CD14-positive monocyte (primary cell): ENCODE results near the gene HSPB8. TPM values are rescaled to one million over a fixed set of nuclear protein-coding genes. Genes with fewer than 3 reads are reported as not detected.

ENCODE experiments used
- DNase-seq, 3 donors: peaks; one replicate each; pipeline ENCODE4 v3.0.0-alpha.2; 2011 to 2022
- H2AFZ ChIP-seq: 2 replicates; pipeline ENCODE4 v1.6.0; 2012; ENCODE audit warnings: mild to moderate bottlenecking, low read depth, low read length, inconsistent platforms; ENCODE audit not compliant: insufficient read depth, poor library complexity, severe bottlenecking
- H3K27ac ChIP-seq, 2 donors: 1 replicate in 1 of 2; 2 replicates in 1 of 2; pipeline ENCODE4 v1.5.1; 2012 to 2013; ENCODE audit warnings: low read length in 2 of 2, control low read depth in 1 of 2, inconsistent platforms in 1 of 2, low read depth in 1 of 2, mild to moderate bottlenecking in 1 of 2
- H3K27me3 ChIP-seq, 2 donors: one replicate each; pipeline versions ENCODE4 v1.6.0 to v1.6.1; 2011 to 2013; ENCODE audit warnings: low read length in 2 of 2; ENCODE audit not compliant: control insufficient read depth in 2 of 2, insufficient read depth in 2 of 2
- H3K36me3 ChIP-seq, 2 donors: replicated peaks in 1 of 2; 1 replicate in 1 of 2; 2 replicates in 1 of 2; pipeline versions ENCODE4 v1.5.1 to v1.6.1; 2012 to 2013; ENCODE audit warnings: low read length in 2 of 2, control low read depth in 1 of 2, inconsistent platforms in 1 of 2, mild to moderate bottlenecking in 1 of 2; ENCODE audit not compliant: insufficient read depth in 2 of 2, control insufficient read depth in 1 of 2
- H3K4me1 ChIP-seq, 2 donors: 1 replicate in 1 of 2; 2 replicates in 1 of 2; pipeline versions ENCODE4 v1.5.1 to v1.6.1; 2012 to 2013; ENCODE audit warnings: low read length in 2 of 2, control low read depth in 1 of 2, inconsistent platforms in 1 of 2, mild to moderate bottlenecking in 1 of 2, moderate library complexity in 1 of 2; ENCODE audit not compliant: insufficient read depth in 2 of 2, control insufficient read depth in 1 of 2
- H3K4me2 ChIP-seq: replicated peaks from 2 replicates; pipeline ENCODE3; 2012; ENCODE audit warnings: low read length, moderate library complexity, mild to moderate bottlenecking; ENCODE audit not compliant: poor library complexity, severe bottlenecking; ENCODE audit errors: extremely low read depth
- H3K4me3 ChIP-seq, 3 experiments: fragments of 200-600 bp in 1 of 3; sonication (generic) in 1 of 3; replicated peaks in 1 of 3; 1 replicate in 2 of 3; 2 replicates in 1 of 3; pipeline ENCODE4 v1.5.1; 2011 to 2013; ENCODE audit warnings: low read length in 3 of 3, mild to moderate bottlenecking in 3 of 3, control low read depth in 2 of 3, low read depth in 2 of 3, inconsistent platforms in 1 of 3, moderate library complexity in 1 of 3
- H3K79me2 ChIP-seq: 2 replicates; pipeline ENCODE4 v1.6.0; 2012; ENCODE audit warnings: mild to moderate bottlenecking, control low read depth, inconsistent platforms, low read length, moderate library complexity; ENCODE audit not compliant: insufficient read depth
- H3K9ac ChIP-seq: 2 replicates; pipeline ENCODE4 v1.6.0; 2017; ENCODE audit warnings: low read length, mild to moderate bottlenecking; ENCODE audit not compliant: insufficient read depth, poor library complexity, severe bottlenecking
- H3K9me3 ChIP-seq, 2 donors: replicated peaks in 1 of 2; 1 replicate in 1 of 2; 2 replicates in 1 of 2; pipeline versions ENCODE4 v1.5.1 to v1.6.1; 2012 to 2013; ENCODE audit warnings: low read length in 2 of 2, control low read depth in 1 of 2; ENCODE audit not compliant: control insufficient read depth in 1 of 2, insufficient read depth in 1 of 2
- H4K20me1 ChIP-seq: 2 replicates; pipeline ENCODE4 v1.6.0; 2012; ENCODE audit warnings: mild to moderate bottlenecking, low read length, control low read depth, moderate library complexity; ENCODE audit not compliant: insufficient read depth
- H3K27ac Mint-ChIP-seq, 7 donors: one replicate each; pipeline ENCODE4 v1.8.0; 2020; ENCODE audit warnings: mild to moderate bottlenecking in 7 of 7, mixed read lengths in 7 of 7, moderate library complexity in 6 of 7, inconsistent platforms in 2 of 7
- H3K27me3 Mint-ChIP-seq, 3 donors: one replicate each; pipeline ENCODE4 v1.8.0; 2021 to 2022; ENCODE audit warnings: low read depth in 3 of 3, mild to moderate bottlenecking in 3 of 3, mixed read lengths in 3 of 3, moderate library complexity in 3 of 3, inconsistent platforms in 1 of 3
- H3K36me3 Mint-ChIP-seq, 2 donors: one replicate each; pipeline ENCODE4 v1.8.0; 2020; ENCODE audit warnings: mixed read lengths in 2 of 2, inconsistent platforms in 1 of 2, mild to moderate bottlenecking in 1 of 2
- H3K4me1 Mint-ChIP-seq: one replicate; pipeline ENCODE4 v1.8.0; 2020; ENCODE audit warnings: mild to moderate bottlenecking, mixed read lengths
- H3K4me3 Mint-ChIP-seq, 2 donors: one replicate each; pipeline ENCODE4 v1.8.0; 2020; ENCODE audit warnings: mild to moderate bottlenecking in 2 of 2, mixed read lengths in 2 of 2, moderate library complexity in 1 of 2
- H3K9me3 Mint-ChIP-seq, 7 donors: one replicate each; pipeline ENCODE4 v1.8.0; 2020 to 2022; ENCODE audit warnings: mixed read lengths in 7 of 7, mild to moderate bottlenecking in 6 of 7, moderate library complexity in 6 of 7, inconsistent platforms in 2 of 7
- WGBS: methylation state at CpG from one replicate; pipeline ENCODE4 v1.1.5; 2013; ENCODE audit warnings: missing lambda C conversion rate; ENCODE audit not compliant: insufficient coverage; 5-methylcytosine and 5-hydroxymethylcytosine counted together
- intact Hi-C, 2 donors: fragments of 100-400 bp; cut with micrococcal nuclease; formaldehyde crosslinking; loops; one replicate each; pipeline versions ENCODE4 v1.15.0 to v1.15.1; 2023
- polyA plus RNA-seq, 3 donors: library from polyadenylated mRNA; depleted of rRNA in 1 of 3; unstranded in 2 of 3; stranded (reverse) in 1 of 3; fragments of 300-500 nt in 2 of 3; fragments of >200 nt in 1 of 3; fragmentation: Illumina TruSeq in 2 of 3; gene quantifications; 1 replicate in 2 of 3; 2 replicates in 1 of 3; pipeline ENCODE4 v1.2.3, GENCODE V29; 2012 to 2021
- TF ChIP-seq, protein P1 (sequence below): fragments of 200-600 bp; IDR thresholded peaks from one replicate; pipeline ENCODE4 v1.8.0; 2022; ENCODE audit warnings: antibody characterized with exemption, mild to moderate bottlenecking

Gene HSPB8
- polyA plus RNA-seq, 3 donors: not detected

DNA sequence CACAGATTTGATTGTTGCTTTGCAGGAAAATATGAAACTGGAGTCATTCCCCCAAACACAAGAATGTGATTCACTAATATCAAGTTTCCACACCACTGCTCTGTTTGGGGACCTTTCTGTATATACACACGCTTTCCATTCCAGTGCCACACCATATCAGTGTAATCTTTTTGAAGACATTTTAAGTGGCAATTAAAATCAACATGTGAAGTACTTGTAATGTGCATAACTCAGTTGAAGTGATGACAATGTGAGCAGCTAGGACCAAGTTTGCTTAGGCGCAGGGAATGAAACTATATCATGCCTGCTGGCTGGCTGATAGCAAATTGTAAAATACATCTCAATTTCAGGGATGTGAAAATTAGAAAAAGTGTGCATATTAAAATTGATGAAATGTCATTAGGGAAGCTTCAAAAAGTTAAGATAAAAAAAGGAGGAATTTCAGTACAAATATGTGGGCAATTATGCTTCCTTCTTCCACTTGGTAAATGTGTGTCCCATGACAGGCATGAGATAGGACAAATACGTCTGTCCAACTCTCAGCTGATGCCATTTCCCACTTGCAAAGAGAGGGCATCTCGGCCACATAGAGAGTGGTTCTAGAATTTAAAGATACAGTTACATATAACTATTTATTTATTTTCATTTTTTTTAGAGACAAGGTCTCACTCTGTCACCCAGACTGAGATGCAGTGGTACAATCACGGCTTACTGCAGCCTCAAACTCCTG is 43.7 kb downstream of the HSPB8 start:
- TF ChIP-seq, protein P1, sequence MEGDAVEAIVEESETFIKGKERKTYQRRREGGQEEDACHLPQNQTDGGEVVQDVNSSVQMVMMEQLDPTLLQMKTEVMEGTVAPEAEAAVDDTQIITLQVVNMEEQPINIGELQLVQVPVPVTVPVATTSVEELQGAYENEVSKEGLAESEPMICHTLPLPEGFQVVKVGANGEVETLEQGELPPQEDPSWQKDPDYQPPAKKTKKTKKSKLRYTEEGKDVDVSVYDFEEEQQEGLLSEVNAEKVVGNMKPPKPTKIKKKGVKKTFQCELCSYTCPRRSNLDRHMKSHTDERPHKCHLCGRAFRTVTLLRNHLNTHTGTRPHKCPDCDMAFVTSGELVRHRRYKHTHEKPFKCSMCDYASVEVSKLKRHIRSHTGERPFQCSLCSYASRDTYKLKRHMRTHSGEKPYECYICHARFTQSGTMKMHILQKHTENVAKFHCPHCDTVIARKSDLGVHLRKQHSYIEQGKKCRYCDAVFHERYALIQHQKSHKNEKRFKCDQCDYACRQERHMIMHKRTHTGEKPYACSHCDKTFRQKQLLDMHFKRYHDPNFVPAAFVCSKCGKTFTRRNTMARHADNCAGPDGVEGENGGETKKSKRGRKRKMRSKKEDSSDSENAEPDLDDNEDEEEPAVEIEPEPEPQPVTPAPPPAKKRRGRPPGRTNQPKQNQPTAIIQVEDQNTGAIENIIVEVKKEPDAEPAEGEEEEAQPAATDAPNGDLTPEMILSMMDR: no peak
- no peak overlapping the region for H3K4me3 ChIP-seq
- no peaks in the 10 kb centered on the region for H3K36me3 ChIP-seq
- intact Hi-C loops: no loop called here
- no peak overlapping the region for H3K4me2 ChIP-seq
- H4K20me1 ChIP-seq: no peaks in the 10 kb centered on the region
- 83% methylated on average over 2 of the region's 5 CpGs for WGBS
- no peak overlapping the region for H3K9ac ChIP-seq
- no peaks in the 10 kb centered on the region for H3K4me1 Mint-ChIP-seq
- peaks cover 0 to 5% (median 4%) of the 10 kb centered on the region in 3 donors for H3K27me3 Mint-ChIP-seq
- H3K4me3 Mint-ChIP-seq: no peak overlapping the region
- H3K27ac Mint-ChIP-seq: no peak overlapping the region
- DNase-seq: no peak
- H3K36me3 Mint-ChIP-seq: no peaks in the 10 kb centered on the region
- H2AFZ ChIP-seq: no peak overlapping the region
- no peak overlapping the region for H3K27ac ChIP-seq
- peaks cover 0 to 5% (median 0%) of the 10 kb centered on the region in 7 donors for H3K9me3 Mint-ChIP-seq
- no peaks in the 10 kb centered on the region for H3K9me3 ChIP-seq
- H3K4me1 ChIP-seq: no peaks in the 10 kb centered on the region
- no peaks in the 10 kb centered on the region for H3K27me3 ChIP-seq
- H3K79me2 ChIP-seq: no peaks in the 10 kb centered on the region

DNA sequence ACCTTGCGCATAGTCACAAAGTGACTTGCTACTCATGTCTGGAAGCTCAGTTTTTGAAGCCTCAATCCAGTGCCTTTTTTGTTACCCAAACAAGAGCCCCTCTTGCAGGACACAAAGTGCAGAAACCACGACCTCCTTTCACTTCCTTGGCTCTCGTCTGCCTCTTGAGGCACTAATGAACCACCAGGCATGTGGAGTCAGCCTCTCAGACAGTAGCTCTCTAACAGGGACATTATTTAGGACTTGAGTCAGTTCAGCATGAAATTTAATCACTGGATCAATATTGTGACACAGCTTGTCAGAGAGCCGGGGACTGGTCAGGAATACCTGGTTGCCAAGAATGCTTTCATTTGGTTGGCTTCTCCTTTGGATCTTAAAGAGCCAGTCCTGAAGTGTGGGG is 46.7 kb downstream of the HSPB8 start:
- H3K4me2 ChIP-seq: no peak overlapping the region
- Mint-ChIP-seq H3K27ac (no peak overlapping the region), H3K27me3 (peaks cover 0 to 7% (median 2%) of the 10 kb centered on the region in 3 donors), H3K9me3 (peaks cover 0 to 5% (median 1%) of the 10 kb centered on the region in 7 donors), H3K36me3 (no peaks in the 10 kb centered on the region), H3K4me1 (no peaks in the 10 kb centered on the region), H3K4me3 (no peak overlapping the region)
- H3K36me3 ChIP-seq: no peaks in the 10 kb centered on the region
- no peak for DNase-seq
- H2AFZ ChIP-seq: no peak overlapping the region
- intact Hi-C loops: no loop called here
- no peak overlapping the region for H3K27ac ChIP-seq
- TF ChIP-seq, protein P1: no peak
- no peaks in the 10 kb centered on the region for H3K4me1 ChIP-seq
- H4K20me1 ChIP-seq: no peaks in the 10 kb centered on the region
- H3K9ac ChIP-seq: no peak overlapping the region
- no peaks in the 10 kb centered on the region for H3K9me3 ChIP-seq
- H3K27me3 ChIP-seq: no peaks in the 10 kb centered on the region
- no peak overlapping the region for H3K4me3 ChIP-seq
- 56% methylated on average over 4 of the region's 4 CpGs for WGBS
- H3K79me2 ChIP-seq: no peaks in the 10 kb centered on the region
